Ectodermal cell (in vitro differentiated cells): ENCODE measurements around the gene KCTD17. TPM values are rescaled to one million over a fixed set of nuclear protein-coding genes. Genes with fewer than 3 reads are reported as not detected.

Source experiments
- H3K27ac ChIP-seq: 2 replicates; pipeline ENCODE4 v1.7.0; 2013; ENCODE audit warnings: mild to moderate bottlenecking, low read depth, low read length; ENCODE audit not compliant: insufficient read depth, poor library complexity, severe bottlenecking
- H3K27me3 ChIP-seq: 2 replicates; pipeline ENCODE4 v1.7.0; 2013; ENCODE audit warnings: mild to moderate bottlenecking, low read length; ENCODE audit not compliant: insufficient read depth, control insufficient read depth, poor library complexity, severe bottlenecking
- H3K36me3 ChIP-seq: one replicate; pipeline ENCODE4 v1.7.0; 2013; ENCODE audit warnings: low read length; ENCODE audit not compliant: control insufficient read depth, insufficient read depth
- H3K4me1 ChIP-seq: one replicate; pipeline ENCODE4 v1.7.0; 2013; ENCODE audit warnings: low read length; ENCODE audit not compliant: control insufficient read depth, insufficient read depth
- H3K4me3 ChIP-seq: 2 replicates; pipeline ENCODE4 v1.7.0; 2013; ENCODE audit warnings: low read depth, low read length, control low read depth; ENCODE audit not compliant: insufficient read depth
- H3K9me3 ChIP-seq: 2 replicates; pipeline ENCODE4 v1.7.0; 2013; ENCODE audit warnings: mild to moderate bottlenecking, low read length, moderate library complexity; ENCODE audit not compliant: control insufficient read depth
- WGBS, 2 experiments: methylation state at CpG; one replicate each; pipeline ENCODE4 v1.1.7; 2013; ENCODE audit warnings: missing lambda C conversion rate in 2 of 2; 5-methylcytosine and 5-hydroxymethylcytosine counted together
- polyA plus RNA-seq, 4 experiments: library from polyadenylated mRNA; stranded (reverse); fragments of 50-300 nt; gene quantifications; one replicate each; pipeline ENCODE4 v1.2.3, GENCODE V29; 2013

Gene KCTD17, protein sequence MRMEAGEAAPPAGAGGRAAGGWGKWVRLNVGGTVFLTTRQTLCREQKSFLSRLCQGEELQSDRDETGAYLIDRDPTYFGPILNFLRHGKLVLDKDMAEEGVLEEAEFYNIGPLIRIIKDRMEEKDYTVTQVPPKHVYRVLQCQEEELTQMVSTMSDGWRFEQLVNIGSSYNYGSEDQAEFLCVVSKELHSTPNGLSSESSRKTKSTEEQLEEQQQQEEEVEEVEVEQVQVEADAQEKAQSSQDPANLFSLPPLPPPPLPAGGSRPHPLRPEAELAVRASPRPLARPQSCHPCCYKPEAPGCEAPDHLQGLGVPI
- polyA plus RNA-seq (2013, experiment 1 of 4), result 63.9 TPM
- 62.3 TPM for polyA plus RNA-seq (2013, experiment 2 of 4)
- polyA plus RNA-seq (2013, experiment 3 of 4), result 51.2 TPM
- polyA plus RNA-seq (2013, experiment 4 of 4), result 53.7 TPM

DNA sequence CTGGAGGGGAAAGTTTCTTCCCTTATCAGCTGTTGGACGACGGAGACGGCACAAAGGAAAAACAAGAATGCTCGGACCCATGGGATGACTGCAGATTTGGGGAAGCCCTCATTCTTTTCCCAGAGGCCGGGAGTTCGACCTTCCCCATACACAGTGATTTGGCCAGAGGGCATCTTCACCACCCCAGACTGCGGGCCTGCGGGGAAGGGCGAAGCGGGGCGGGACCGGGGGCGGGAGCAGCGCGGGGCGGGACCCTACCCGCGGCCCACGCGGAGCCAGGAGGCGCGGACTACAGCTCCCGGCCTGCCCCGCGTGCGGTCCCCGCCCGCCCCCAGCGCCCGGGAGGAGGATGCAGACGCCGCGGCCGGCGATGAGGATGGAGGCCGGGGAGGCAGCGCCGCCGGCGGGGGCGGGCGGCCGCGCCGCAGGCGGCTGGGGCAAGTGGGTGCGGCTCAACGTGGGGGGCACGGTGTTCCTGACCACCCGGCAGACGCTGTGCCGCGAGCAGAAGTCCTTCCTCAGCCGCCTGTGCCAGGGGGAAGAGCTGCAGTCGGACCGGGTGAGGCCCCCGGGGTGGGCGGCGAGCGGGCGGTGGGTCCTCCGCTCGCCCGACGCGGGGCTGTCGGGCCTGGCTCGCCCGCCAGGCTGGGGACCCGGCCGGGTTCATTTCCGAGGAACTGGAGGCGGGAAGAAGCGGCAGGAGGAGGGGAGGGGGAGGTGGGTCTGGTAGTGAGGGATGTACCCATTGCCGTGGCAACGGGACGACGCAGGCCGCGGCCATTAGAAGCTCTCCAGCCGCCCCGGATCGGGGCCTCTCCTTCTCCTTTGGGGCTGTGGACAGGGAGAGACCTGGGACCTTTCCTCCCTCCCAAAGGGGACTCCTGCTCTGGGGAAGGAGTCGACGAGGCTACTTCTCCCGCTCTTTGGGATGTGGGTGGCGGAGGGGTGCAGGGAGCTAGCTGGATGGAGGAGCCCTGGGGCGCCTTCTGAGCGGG is at the start of gene KCTD17:
KCTD17 (plus strand) TSS at position 352 of the 995 bp plus-strand sequence; CDS start at position 371, 19 bp downstream.
- Histone ChIP-seq H3K4me3 (peak within 1 kb of the TSS; percentile 84), H3K4me1 (peaks cover 3% of the 10 kb centered on the region), H3K9me3 (no peaks in the 10 kb centered on the region), H3K27ac (no peak within 1 kb of the TSS), H3K27me3 (peaks cover 8% of the 10 kb centered on the region), H3K36me3 (no peaks in the 10 kb centered on the region)
- 5% methylated on average over 89 of the region's 89 CpGs for WGBS, 2 experiments

DNA sequence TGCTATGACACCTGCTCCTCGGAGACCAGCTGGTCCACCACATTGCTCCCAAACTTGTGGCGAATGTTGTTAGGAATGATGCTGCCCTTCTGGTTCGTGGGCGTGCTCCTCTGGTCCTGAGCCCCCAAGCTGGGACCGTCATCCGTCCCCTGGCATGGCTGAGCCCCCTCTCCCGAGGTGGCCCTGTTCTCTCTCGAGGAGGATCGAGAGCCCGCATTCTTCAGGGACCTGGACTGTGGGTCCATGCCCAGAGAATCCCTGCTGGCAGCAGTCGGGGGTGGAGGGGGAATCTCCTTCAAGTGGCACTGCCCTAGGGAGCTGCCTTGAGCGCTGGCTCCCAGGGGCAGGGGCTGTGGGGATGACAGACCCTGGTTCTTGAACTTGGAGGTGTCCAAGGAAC is 49.7 kb upstream of the KCTD17 start:
- H3K4me3 ChIP-seq, result no peak overlapping the region
- H3K4me1 ChIP-seq, result peaks cover 8% of the 10 kb centered on the region
- no peaks in the 10 kb centered on the region for H3K9me3 ChIP-seq
- H3K27ac ChIP-seq, result no peak overlapping the region
- WGBS, 2 experiments, result 89 to 90% methylated on average over 12 of the region's 12 CpGs
- H3K36me3 ChIP-seq, result no peaks in the 10 kb centered on the region
- no peaks in the 10 kb centered on the region for H3K27me3 ChIP-seq

DNA sequence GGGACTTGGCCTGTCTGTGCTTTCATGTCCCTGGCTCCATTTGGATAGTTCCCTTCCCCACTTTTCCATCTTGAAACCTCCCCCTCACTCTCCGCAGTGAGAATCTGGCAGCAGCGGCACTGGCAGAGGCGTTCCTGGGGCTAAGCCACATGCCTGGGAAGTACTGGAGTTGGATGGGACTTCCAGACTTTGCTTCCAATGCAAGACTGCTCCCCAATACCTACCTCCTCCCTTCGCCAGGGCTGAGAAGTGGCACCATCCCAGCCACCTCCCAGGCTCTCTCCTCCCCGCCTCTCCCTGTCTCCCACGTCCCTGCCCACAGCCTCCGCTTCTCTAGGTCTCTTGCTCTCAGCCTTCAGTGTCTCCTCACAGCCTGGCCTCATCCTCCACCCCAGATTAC is 48.9 kb upstream of the KCTD17 start:
- Histone ChIP-seq H3K9me3 (no peaks in the 10 kb centered on the region), H3K4me3 (no peak overlapping the region), H3K4me1 (peaks cover 12% of the 10 kb centered on the region), H3K36me3 (no peaks in the 10 kb centered on the region), H3K27me3 (no peaks in the 10 kb centered on the region), H3K27ac (no peak overlapping the region)
- 76 to 83% methylated on average over 7 of the region's 7 CpGs for WGBS, 2 experiments

DNA sequence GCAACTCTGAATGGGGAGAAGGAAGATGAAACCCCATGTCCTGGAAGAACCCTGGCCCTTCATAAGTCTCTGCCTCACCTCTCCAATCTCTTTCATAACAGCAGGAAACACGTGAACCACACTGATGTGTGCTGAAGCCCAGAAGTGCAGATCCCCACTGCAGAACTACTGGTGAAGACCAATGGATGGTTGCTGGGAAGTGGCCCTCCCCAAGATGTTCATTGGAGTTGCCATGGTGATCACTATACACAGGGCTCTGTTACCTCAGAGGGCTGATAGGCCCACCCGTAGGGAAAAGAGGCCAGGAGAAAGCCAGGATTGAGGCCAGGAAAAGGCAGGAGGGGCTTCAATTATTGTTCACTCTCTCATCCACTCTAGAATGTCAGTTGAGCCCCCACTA is 43.9 kb upstream of the KCTD17 start:
- WGBS, 2 experiments, result 42 to 52% methylated on average over 2 of the region's 2 CpGs
- no peak overlapping the region for H3K4me3 ChIP-seq
- H3K36me3 ChIP-seq, result no peaks in the 10 kb centered on the region
- H3K9me3 ChIP-seq, result no peaks in the 10 kb centered on the region
- H3K27ac ChIP-seq, result no peak overlapping the region
- H3K27me3 ChIP-seq, result no peaks in the 10 kb centered on the region
- H3K4me1 ChIP-seq, result peaks cover 17% of the 10 kb centered on the region

DNA sequence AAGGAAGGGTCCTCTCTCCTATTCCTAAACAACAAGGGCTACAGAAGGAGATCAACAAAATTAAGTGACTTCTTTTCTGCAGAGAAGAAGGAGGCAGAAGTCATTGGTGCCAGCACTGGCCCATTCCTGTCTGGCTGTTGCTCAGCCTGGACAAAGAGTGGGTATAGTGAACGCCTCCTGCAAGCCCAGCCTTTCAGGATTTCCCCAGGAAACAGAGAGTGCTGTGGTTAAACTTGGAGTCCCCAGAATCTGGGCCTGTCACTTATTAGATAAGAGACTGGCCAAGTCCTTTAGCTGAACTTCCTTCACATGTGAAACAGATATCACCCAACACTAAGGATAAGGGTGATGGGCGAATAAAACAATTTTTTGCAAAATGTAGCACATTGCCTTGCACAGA is 43.2 kb upstream of the KCTD17 start:
- Histone ChIP-seq H3K9me3 (no peaks in the 10 kb centered on the region), H3K36me3 (no peaks in the 10 kb centered on the region), H3K27ac (no peak overlapping the region), H3K27me3 (no peaks in the 10 kb centered on the region), H3K4me1 (peaks cover 16% of the 10 kb centered on the region), H3K4me3 (no peak overlapping the region)
- 89 to 91% methylated on average over 2 of the region's 2 CpGs for WGBS, 2 experiments

DNA sequence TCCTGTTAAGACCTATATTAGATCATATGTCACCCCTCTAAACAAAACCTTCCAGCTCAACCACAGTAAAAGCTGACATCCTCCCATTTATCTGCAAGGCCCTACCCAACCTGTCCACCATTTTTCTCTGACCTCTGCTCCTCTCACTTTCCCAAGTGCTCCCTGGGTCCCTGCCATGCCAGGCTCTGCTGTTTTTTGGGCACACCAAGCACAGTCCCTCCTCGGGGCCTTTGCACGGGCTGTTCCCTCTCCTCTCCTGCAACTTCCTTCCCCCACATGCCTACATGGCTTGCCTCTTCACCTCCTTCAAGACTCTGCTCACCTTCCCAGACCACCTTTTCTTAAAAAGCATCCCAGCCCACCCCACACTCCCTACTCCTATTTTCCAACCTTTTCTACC is 42.1 kb upstream of the KCTD17 start:
- Histone ChIP-seq H3K4me1 (peaks cover 16% of the 10 kb centered on the region), H3K4me3 (no peak overlapping the region), H3K9me3 (no peaks in the 10 kb centered on the region), H3K27ac (no peak overlapping the region), H3K27me3 (no peaks in the 10 kb centered on the region), H3K36me3 (no peaks in the 10 kb centered on the region)
- WGBS, 2 experiments, result 87 to 90% methylated on average over 2 of the region's 2 CpGs

DNA sequence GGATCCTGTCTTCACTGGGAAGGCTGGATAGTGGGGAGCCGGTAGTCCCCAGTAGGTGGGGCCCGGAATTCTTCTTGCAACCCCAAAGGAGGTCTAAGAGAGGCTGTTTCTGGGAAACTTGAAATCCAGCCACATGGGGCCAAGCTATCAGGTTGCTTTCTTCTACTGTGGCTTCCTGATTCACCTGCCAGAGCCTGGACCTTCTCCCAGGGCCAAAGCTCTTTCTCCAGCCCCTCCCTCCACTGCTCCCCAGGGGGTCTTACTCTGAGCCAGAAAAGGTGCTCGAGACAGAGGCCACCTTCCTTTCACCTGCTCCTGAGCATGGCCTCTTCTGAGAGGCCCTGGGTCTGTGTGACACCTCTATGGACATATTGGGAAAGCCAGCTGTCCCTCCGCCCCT is 41.4 kb upstream of the KCTD17 start:
- H3K36me3 ChIP-seq, result no peaks in the 10 kb centered on the region
- WGBS, 2 experiments, result 89% methylated on average over 4 of the region's 4 CpGs
- H3K27me3 ChIP-seq, result no peaks in the 10 kb centered on the region
- peaks cover 16% of the 10 kb centered on the region for H3K4me1 ChIP-seq
- H3K9me3 ChIP-seq, result no peaks in the 10 kb centered on the region
- no peak overlapping the region for H3K27ac ChIP-seq
- no peak overlapping the region for H3K4me3 ChIP-seq

DNA sequence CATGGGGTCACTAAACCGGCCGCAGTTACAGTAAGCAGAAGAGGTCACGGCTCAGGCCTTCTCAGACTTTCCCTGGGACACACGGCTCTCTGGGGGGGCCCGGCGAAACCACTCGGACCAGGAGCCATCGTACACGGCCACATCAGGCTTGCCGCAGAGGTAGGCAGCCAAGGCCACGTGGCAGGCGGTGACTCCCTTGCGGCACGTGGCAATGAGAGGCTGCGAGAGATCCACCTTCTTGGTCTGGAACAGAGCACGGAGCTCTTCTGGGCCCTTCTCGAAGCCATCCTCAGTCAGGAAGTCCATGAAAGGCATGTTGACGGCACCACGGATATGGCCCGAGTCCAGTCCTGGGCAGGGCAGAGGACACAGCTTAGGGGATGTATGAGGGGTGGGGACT is 40.6 kb upstream of the KCTD17 start:
- H3K27ac ChIP-seq, result no peak overlapping the region
- no peak overlapping the region for H3K4me3 ChIP-seq
- no peaks in the 10 kb centered on the region for H3K36me3 ChIP-seq
- H3K4me1 ChIP-seq, result peaks cover 12% of the 10 kb centered on the region
- 92 to 93% methylated on average over 20 of the region's 20 CpGs for WGBS, 2 experiments
- H3K9me3 ChIP-seq, result no peaks in the 10 kb centered on the region
- no peaks in the 10 kb centered on the region for H3K27me3 ChIP-seq

DNA sequence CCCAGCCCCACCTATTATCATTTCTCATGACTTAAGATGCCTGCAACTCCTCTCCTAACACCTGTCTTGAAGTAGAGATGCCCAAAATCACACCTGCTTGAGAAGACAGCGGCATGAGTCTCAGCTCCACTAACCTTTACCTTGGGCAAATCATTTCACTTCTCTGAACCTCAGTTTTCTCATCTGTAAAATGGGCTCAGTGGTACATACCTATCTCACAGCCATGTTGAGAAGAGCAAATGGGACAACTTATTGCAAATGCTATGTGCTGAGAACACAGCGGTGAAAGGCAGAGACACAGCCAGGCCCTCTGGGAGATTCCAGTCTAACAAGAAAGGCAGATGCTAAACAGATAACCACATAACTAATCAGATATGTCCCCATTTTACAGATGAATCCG is 40.1 kb upstream of the KCTD17 start:
- Histone ChIP-seq H3K27ac (no peak overlapping the region), H3K4me3 (no peak overlapping the region), H3K36me3 (no peaks in the 10 kb centered on the region), H3K4me1 (peaks cover 11% of the 10 kb centered on the region), H3K27me3 (no peaks in the 10 kb centered on the region), H3K9me3 (no peaks in the 10 kb centered on the region)
- 92 to 93% methylated on average over 3 of the region's 3 CpGs for WGBS, 2 experiments
